Mesothelial cell of epicardium (in vitro differentiated cells): ENCODE data around the gene MYADML2. TPM values are rescaled to one million over a fixed set of nuclear protein-coding genes. Genes with fewer than 3 reads are reported as not detected.
"Not testable (repeated sequence)": the region's sequence is repeated elsewhere in the genome, so short reads cannot be mapped to it uniquely, and the experiment has no call there.

Source experiments
- DNase-seq, 2 experiments: peaks; one replicate each; pipeline ENCODE4 v3.0.0; 2021; ENCODE audit warnings: low spot score in 2 of 2; ENCODE audit not compliant: unreplicated experiment in 2 of 2
- H3K27ac Mint-ChIP-seq: 2 replicates; pipeline ENCODE4 v1.8.0; 2021; ENCODE audit warnings: mixed read lengths
- H3K27me3 Mint-ChIP-seq: 2 replicates; pipeline ENCODE4 v1.8.0; 2021; ENCODE audit warnings: low read depth, mixed read lengths
- H3K36me3 Mint-ChIP-seq: 2 replicates; pipeline ENCODE4 v1.8.0; 2021; ENCODE audit warnings: mixed read lengths
- H3K4me1 Mint-ChIP-seq: 2 replicates; pipeline ENCODE4 v1.8.0; 2021; ENCODE audit warnings: mixed read lengths
- H3K4me3 Mint-ChIP-seq: 2 replicates; pipeline ENCODE4 v1.8.0; 2021; ENCODE audit warnings: mild to moderate bottlenecking, moderate library complexity, mixed read lengths
- H3K9me3 Mint-ChIP-seq: 2 replicates; pipeline ENCODE4 v1.8.0; 2021; ENCODE audit warnings: mixed read lengths
- total RNA-seq: library from RNA; stranded (reverse); gene quantifications from 3 replicates; pipeline ENCODE4 v1.2.1, GENCODE V29; 2021
- TF ChIP-seq, protein P1 (sequence below): fragments of 200-600 bp; sonication (generic); IDR thresholded peaks from one replicate; pipeline ENCODE4 v1.5.0; 2021; ENCODE audit warnings: antibody characterized with exemption; ENCODE audit not compliant: unreplicated experiment

MYADML2 gene
- total RNA-seq, 1 donor from 2014 or later: not detected

DNA sequence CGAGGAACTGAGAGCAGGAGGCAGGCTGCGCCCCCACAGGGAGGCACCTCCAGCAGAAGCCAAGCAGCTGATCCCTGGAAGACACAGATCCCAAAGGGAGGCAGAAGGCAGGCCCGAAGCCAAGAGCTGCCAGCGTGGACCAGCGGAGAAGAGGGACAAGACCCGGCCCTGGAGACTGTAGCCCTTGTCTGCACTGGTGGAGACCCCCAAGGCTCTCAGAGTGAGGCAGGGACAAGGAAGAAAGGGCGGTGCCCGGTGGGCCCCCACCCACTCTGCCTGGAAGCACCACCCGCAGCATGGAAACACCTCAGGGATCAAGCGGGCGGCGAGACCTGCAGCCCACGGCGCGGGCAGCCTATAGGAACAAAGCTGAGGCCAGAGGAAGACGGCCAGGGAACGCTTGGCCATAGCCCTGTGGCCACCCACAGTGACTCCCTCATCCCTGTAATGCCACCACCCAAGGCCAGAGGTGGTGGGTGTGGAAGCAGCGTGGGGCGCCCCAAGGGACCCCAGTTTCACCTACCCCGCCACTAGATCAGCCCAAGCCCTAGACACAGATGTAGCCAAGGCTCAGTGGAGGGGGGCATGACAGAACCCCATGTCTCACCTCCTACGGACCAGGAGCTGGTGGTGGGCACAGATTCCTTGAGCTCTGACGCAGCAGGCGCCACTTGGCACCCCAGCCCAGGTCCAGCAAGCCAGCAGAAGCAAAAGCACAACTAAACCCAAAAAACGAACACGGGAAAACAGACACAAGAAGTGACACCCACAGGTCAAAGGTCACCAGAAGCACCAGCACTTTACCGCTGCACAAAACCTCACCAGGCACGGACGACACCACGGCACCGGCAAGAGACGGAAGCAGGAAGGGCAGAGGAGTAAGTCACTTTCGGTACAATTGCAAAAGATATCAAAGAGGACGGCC is 26.2 kb downstream of the MYADML2 start:
- H3K4me1 Mint-ChIP-seq: peaks cover 29% of the 10 kb centered on the region

DNA sequence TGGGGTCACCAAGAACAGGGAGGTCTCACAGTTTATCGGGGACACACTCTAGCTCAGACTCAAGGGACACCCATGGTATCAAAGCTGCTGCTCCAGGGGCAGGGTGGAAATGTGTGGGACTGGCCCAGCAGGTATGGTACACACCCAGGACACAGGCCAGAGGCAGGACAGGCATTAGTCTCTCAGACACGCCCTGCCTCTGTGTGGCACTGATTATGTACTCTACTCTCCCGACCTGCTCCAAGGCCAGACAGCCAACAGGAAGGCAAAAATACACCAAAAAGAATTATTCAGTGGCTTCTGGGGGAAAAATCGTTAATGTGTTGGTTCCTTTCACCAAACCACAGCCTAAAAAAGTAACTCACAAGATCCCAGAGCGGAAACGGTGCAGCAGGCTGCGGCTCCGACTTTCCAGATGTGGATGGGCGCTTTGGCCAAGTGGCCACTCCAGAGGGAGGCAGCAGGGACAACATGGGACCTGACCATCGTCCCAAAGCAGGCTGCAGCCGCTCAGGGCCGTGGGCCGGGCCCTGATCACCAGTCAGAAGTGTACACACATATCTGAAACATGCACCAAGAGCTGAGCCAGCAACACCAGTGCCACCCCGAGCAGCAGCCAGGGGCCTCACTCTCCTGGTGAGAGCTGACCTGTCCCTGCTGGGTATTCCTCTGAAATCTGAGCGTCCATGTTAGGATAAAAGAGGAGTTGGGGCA is 28.0 kb downstream of the MYADML2 start:
- H3K4me1 Mint-ChIP-seq: peaks cover 18% of the 10 kb centered on the region
- TF ChIP-seq, protein P1, sequence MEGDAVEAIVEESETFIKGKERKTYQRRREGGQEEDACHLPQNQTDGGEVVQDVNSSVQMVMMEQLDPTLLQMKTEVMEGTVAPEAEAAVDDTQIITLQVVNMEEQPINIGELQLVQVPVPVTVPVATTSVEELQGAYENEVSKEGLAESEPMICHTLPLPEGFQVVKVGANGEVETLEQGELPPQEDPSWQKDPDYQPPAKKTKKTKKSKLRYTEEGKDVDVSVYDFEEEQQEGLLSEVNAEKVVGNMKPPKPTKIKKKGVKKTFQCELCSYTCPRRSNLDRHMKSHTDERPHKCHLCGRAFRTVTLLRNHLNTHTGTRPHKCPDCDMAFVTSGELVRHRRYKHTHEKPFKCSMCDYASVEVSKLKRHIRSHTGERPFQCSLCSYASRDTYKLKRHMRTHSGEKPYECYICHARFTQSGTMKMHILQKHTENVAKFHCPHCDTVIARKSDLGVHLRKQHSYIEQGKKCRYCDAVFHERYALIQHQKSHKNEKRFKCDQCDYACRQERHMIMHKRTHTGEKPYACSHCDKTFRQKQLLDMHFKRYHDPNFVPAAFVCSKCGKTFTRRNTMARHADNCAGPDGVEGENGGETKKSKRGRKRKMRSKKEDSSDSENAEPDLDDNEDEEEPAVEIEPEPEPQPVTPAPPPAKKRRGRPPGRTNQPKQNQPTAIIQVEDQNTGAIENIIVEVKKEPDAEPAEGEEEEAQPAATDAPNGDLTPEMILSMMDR: no peak
- H3K27ac Mint-ChIP-seq: no peak overlapping the region
- H3K36me3 Mint-ChIP-seq: peaks cover 6% of the 10 kb centered on the region
- no peaks in the 10 kb centered on the region for H3K27me3 Mint-ChIP-seq
- DNase-seq: no peak
- peak overlapping the region; percentile 79 for H3K4me3 Mint-ChIP-seq
- H3K9me3 Mint-ChIP-seq: no peaks in the 10 kb centered on the region

More for the DNA sequence above, 26.2 kb downstream of the MYADML2 start:
- Mint-ChIP-seq H3K27me3 (no peaks in the 10 kb centered on the region), H3K36me3 (peaks cover 6% of the 10 kb centered on the region), H3K27ac (no peak overlapping the region), H3K4me3 (no peak overlapping the region), H3K9me3 (no peaks in the 10 kb centered on the region)
- TF ChIP-seq, protein P1: no peak
- no peak for DNase-seq

DNA sequence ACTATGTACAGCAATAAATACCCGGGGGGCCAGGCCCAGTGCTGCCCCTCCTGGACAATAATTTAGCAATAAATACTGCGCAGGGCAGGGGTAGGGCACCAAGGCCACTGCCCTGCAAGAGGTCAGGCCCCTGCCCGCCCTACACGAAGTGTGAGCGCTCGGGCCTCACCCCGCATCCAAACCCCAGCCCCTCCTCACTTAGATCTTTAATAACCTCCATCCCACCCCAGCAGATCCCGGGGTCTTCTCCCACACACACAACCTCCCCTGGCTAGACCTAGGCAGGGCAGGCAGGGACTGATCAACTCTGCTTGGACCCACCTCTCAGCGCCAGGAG is 28.7 kb downstream of the MYADML2 start:
- not testable (repeated sequence) for DNase-seq

DNA sequence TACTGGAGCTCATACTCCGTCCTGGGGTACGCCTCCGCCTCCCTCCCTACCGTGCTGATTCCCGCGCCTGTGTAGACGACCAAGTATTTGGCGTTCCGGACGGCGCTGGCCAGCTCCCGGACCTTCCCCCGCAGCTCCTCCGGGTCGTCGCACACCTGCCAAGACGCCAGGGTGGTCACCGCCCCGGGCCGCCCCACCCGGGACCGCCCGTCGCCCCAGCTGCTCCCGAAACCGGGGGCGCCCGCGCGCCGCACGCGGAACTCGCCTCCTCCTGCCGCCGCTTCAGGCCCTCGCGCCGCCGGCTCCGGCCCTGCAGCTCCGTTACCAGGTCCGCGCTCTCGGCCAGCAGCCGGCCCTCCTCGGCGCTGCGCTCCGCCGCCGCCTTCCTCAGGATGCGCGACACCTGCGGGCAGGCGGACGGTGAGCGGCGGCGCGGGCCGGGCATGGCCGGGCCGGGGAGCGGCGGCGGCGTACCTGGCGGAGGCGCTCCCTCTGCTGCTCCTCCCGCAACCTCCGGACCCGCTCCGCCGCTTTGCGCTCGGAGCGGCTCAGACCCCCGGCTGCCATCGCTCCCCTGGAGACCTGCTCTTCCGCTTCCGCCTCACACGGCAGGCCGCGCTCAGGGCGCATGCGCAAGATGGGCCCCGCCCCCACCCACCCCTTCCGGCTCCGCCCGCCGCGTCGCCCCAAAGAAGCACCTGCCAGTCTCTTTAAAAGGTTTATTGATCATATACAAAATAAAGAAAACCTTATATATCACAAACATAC is 29.3 kb downstream of the MYADML2 start, which contains the start of gene SIRT7:
Gene SIRT7, minus strand, starts transcription at position 612 of the 768 bp plus-strand sequence. Its CDS starts 45 bp downstream, at position 567.
- Mint-ChIP-seq H3K27ac (peak within 1 kb of the TSS; percentile 64), H3K27me3 (no peaks in the 10 kb centered on the region), H3K9me3 (no peaks in the 10 kb centered on the region), H3K4me1 (peaks cover 9% of the 10 kb centered on the region), H3K36me3 (peaks cover 12% of the 10 kb centered on the region), H3K4me3 (peak within 1 kb of the TSS; percentile 79)
- peak; percentile 63 to 82 for DNase-seq
- TF ChIP-seq, protein P1: no peak

More for the DNA sequence above, 28.7 kb downstream of the MYADML2 start:
- H3K27ac Mint-ChIP-seq: peak overlapping the region; percentile 64
- not testable (repeated sequence) for H3K9me3 Mint-ChIP-seq, H3K36me3 Mint-ChIP-seq, H3K27me3 Mint-ChIP-seq
- H3K4me1 Mint-ChIP-seq: peaks cover 14% of the 10 kb centered on the region
- H3K4me3 Mint-ChIP-seq: peak overlapping the region; percentile 79

DNA sequence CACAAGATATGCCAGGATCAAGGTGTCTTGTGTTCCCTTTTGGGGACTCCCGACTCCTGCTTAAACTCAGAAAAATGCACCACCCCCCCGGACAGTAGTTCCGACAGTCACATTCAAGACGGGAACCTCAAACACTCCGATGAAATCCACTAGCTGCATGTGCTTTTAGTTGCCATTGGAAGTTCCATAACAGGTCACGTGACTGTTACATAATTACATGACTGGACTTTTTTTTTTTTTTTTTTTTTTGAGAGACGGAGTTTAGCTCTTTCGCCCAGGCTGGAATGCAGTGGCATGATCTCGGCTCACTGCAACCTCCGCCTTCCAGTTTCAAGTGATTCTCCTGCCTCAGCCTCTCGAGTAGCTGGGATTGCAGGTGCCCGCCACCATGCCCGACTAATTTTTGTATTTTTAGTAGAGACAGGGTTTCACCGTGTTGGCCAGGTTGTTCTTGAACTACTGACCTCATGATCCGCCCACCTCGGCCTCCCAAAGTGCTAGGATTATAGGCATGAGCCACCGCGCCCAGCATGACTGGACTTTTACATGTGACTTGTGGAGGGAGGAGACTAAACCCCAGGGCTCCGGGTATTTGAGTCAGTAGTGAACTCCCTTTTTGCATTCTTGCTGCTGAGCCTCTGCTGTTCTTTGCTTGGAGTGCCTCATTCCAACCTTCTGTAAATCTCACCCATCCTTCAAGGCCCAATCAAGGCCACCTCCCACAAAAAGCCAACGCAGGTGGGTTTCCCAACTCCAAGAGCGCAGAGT is 30.6 kb downstream of the MYADML2 start:
- no peaks in the 10 kb centered on the region for H3K9me3 Mint-ChIP-seq

More for the DNA sequence above, 30.6 kb downstream of the MYADML2 start:
- H3K4me3 Mint-ChIP-seq: peak overlapping the region; percentile 69
- peaks cover 14% of the 10 kb centered on the region for H3K36me3 Mint-ChIP-seq
- H3K4me1 Mint-ChIP-seq: peaks cover 10% of the 10 kb centered on the region
- DNase-seq: no peak
- no peaks in the 10 kb centered on the region for H3K27me3 Mint-ChIP-seq
- peak overlapping the region; percentile 85 for H3K27ac Mint-ChIP-seq
- TF ChIP-seq, protein P1: no peak
